Activated CD4-positive, CD25-positive, alpha-beta regulatory T cell treated with anti-CD3 and anti-CD28 coated beads, Interleukin-2, amount 50 U/mL, for 16 hours (primary cell): ENCODE results near the gene ANKRD65.
A peak's percentile ranks its signal among the peaks of the same experiment; 100 is the strongest.
"Not testable (repeated sequence)": the region's sequence is repeated elsewhere in the genome, so short reads cannot be mapped to it uniquely, and the experiment has no call there.

ENCODE experiments used
- DNase-seq: peaks from one replicate; pipeline ENCODE4 v3.0.0-alpha.2; 2020; ENCODE audit warnings: low read depth, low spot score

The ANKRD65 gene

DNA sequence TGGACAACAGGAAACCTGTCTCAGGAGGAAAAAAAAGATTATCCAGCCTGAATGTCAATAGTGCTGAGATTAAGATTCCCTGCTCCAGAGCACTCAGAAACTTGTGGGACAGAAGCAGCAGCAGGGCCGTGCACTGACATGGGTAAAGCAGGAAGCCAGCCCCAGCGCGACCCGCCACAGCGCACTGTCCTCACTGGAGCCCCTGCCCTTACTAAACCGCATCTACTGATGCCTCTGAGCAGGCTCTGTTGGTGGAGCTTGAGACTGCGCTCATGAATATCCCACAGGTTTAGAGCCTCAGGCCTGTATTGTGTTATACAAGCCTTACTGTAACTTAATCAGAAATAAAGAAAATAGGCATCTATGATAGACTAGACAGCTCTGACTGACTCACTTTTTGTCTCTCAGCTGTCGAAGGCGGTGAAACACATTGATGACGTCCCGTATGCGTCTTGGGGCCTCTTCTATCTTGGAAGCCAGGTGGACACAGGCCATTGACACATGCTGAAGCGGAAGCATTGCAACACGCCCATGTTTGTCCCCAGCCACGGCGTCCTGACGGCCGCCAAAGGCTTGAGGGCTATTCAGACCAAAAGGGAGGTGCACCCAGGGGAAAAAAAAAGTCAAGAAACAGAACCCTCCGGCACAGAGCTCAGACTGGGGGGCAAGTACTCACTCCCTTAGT is 23.1 kb downstream of the ANKRD65 start:
- no peak for DNase-seq

DNA sequence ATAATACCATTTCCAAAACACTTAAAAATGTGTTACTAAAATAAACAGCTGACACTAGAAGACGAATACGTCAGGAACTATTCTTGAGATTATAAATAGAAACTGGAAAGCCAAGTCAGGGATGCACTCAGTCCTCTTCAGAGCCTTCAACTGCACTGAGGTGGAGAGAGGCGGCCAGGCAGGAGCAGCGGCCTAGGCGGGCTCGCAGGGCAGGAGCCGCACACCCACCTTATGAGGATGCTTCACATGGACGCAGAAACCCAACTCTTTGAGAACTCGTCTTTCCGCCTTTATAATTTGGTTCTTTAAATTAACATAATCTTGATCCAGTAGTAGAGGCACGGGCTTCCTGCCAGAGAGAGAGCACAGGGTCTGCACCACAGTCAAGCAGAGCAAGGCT is 25.9 kb downstream of the ANKRD65 start:
- DNase-seq = no peak

- DNase-seq = no peak
Measured at GRCh38 chr1:1394116-1394515, 27.0 kb downstream of the ANKRD65 start.

DNA sequence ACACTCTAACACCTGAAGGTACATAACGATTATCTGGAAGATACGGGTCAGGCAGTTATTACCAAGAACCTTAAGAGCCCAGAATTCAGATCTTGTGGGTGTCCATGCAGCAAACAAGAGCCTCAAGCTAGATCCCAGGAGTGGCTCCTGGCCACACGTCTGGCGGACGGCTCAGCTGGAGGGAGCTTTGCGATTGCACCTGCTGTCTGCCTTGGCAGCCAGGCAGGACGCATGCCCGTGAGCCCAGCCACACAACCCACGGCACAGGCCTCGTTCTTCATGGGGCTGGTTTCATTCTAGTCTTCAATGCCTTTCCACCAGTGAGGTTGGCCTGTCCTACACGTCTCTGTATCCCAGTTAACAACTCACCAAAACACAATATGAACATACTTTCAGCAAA is 27.6 kb downstream of the ANKRD65 start:
- DNase-seq = no peak

GRCh38 chr1:1393014-1393413 is 28.1 kb downstream of the ANKRD65 start:
- DNase-seq = no peak

DNA sequence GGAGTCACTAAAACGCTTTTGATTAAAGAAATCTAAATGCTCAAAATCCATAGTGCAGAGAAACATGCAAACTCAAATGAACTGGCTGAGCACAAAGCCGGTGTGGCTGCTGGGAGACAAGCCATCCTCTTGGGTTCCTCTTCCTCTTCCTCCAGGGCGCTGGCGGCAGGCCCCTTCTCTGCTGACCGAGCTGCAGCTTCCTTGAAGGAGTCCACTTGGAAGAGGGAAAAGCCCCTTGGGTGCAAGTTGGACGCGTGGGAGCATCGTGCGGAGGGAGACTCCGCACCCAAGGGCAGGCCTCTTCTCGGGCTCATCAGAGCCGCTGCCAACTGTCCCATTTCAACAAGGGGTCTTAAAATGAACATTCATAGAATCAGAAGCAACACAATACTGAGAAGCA is 29.9 kb downstream of the ANKRD65 start:
- no peak for DNase-seq

GRCh38 chr1:1390675-1391074 is 30.4 kb downstream of the ANKRD65 start:
- no peak for DNase-seq

- no peak for DNase-seq
Measured at GRCh38 chr1:1388078-1388472, 33.0 kb downstream of the ANKRD65 start.

GRCh38 chr1:1387098-1388077 is 33.7 kb downstream of the ANKRD65 start:
- no peak for DNase-seq

GRCh38 chr1:1385931-1386330 is 35.1 kb downstream of the ANKRD65 start:
- no peak for DNase-seq

DNA sequence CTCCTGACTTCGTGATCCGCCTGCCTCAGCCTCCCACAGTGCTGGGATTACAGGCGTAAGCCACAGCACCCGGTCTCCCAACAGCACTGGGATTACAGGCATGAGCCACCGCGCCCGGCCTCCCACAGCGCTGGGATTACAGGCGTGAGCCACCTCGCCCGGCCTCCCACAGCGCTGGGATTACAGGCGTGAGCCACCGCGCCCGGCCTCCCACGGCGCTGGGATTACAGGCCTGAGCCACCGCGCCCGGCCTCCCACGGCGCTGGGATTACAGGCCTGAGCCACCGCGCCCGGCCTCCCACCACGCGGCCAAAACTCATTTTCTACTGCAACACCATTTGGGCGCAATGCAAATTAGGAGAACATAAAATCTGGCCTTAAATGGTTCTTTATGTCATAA is 35.7 kb downstream of the ANKRD65 start:
- not testable (repeated sequence) for DNase-seq

- no peak for DNase-seq
Measured at GRCh38 chr1:1381294-1381693, 39.8 kb downstream of the ANKRD65 start.

DNA sequence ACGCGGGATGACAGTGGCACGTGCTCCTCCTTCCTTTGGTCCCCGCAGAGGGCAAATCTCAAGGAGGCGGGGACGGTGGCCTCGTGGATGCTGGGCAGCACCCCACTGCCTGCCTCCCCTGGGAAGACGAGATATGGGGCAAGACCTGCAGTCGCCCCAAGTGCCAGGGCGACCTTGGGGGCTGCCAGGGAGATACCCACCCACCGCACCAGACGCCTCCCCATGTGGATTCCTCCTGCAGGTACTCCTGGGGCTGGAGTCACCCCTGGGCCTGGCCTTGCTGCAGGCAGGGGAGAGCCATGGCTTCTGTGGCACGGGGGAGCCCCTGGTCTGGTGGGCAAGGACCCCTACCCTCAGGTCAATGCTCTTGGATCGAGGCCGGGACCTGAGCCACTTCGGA is 40.2 kb downstream of the ANKRD65 start:
- no peak for DNase-seq

DNA sequence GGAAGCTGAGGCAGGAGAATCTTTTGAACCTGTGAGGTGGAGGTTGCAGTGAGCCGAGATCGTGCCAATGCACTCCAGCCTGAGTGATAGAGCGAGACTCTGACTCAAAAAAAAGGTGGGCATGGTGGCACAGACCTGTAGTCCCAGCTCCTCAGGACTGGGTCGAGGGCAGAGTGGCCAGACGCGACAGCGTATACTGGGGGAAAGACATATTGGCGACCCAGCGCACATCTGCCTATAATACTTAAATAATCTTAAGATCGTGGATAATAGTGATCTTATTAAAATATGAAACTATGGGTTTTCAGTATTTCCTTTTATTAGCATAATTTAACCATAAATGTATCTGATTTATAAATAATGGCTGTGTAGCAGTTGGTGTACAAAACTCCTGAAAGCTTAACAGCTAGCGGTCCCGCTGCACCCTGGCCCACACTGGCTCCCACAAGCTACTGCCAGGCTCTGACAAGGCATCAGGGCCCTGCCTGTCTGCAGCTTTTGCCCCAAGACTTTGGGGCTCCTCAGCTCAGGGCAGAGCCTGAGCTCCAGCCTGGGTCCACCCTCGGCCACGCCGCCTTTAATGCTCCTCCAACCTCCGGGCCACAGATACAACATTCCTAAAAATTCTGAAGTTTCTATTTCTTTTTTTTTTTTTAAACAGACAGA is 43.4 kb downstream of the ANKRD65 start:
- no peak for DNase-seq

DNA sequence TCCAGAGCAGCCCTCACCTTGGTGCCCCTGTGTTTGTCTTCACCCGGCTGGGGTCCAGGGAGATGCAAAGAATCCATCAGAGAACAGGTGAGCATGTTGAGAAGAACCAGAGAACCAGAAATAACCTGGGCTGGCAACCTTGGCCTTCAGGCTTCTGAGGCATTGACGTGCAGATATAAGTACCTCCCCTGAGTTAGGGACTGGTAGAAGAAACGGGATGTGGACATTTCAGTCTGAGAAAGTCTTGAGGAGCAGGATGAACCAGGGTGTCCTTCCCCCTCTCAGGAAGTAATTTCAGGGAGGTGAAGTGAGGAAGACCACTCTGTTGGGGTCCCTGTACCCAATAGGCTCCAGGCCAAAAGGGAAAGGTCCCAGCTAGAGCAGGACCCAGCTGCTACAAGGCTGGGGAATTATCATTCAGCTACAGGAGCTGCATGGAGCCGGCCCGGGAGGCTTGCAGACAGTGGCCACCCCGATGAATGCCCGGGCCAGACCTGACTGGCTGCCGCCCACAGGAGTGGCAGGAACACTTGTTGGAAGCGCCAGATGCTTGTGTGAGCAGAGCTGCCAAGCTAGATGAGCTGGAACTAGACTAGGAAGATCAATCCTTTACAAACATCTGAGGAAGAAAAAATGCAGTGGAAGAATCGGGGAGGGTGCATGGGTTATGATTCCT is 44.4 kb downstream of the ANKRD65 start:
- DNase-seq = no peak

DNA sequence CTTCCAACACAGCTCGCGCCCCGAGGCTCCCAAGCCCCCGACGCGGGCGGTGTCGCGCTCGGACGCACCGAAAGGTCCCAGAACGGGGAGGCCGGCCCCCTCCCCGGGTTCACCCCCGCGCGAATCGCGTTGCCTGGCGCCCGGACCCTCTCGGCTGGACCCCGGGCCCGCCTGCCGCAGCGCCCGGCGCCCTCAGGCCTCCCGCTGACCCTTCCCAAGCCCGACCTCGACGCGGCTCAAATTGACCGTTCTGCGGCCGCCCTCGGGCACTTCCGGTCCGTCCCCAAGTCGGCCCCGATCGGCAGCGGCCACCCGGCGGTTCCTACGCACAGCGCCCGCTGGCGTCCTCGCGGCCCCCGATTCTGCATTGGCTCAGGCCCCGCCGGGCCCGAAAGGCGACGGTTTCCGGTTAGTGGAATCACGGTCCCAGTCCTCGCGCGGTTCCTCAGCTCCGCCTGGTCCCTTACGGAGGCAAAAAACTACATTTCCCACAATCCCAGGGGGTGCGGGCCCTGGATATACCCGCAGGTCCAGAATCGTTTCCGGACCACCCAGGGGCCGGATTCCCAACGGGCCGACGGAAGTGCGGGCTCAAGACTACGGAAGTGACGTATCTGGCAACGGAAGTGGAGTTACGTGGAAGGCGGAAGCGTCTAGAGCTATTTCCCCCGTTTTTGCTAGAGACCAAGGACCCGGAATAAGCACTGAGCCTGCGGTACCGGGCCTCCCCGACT is 46.0 kb downstream of the ANKRD65 start, which contains the start of gene AURKAIP1:
TSS of gene AURKAIP1 (minus strand) at position 279 of the 734 bp plus-strand sequence. CDS start 451 bp downstream, outside the sequence.
- DNase-seq = peak; percentile 91

DNA sequence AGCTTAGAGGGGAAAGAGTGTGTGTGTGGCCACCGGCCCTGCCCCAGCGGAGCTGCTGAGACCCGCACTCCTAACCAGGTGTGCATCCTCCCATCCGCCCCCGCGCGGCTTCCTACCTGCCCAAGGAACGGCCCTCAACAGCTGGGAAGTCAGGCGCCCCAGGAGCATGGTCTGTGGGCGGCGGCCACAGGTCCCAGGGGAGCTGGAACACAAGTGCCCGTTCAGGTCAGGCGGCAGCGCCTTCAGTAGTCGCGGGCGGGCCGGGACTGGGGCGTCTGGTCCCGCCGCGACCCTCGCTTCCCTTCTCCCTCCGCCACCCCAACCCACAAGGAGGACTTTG is 46.5 kb downstream of the ANKRD65 start:
- DNase-seq = no peak

- DNase-seq = no peak
Measured at GRCh38 chr1:1373815-1374588, 47.1 kb downstream of the ANKRD65 start.

GRCh38 chr1:1373051-1373814 is 47.8 kb downstream of the ANKRD65 start:
- no peak for DNase-seq
